Measurements from ENCODE around the gene DCTPP1. TPM values are rescaled to one million over a fixed set of nuclear protein-coding genes. Genes with fewer than 3 reads are reported as not detected.

The DCTPP1 gene
- total and polyA plus RNA-seq, 2 experiments from 2014 or later: 43.0 to 85.2 TPM

- peak in 1 of 2 donors; percentile 19 for DNase-seq (ENCODE audit: low read depth in 1 of 2, low spot score in 1 of 2)
- peaks cover 23% of the 10 kb centered on the region for H3K4me1 ChIP-seq (ENCODE audit: low read depth)
- H3K9me3 ChIP-seq (ENCODE audit: low read depth): no peaks in the 10 kb centered on the region
- no peaks in the 10 kb centered on the region for H3K36me3 ChIP-seq
- TF ChIP-seq, protein P1, sequence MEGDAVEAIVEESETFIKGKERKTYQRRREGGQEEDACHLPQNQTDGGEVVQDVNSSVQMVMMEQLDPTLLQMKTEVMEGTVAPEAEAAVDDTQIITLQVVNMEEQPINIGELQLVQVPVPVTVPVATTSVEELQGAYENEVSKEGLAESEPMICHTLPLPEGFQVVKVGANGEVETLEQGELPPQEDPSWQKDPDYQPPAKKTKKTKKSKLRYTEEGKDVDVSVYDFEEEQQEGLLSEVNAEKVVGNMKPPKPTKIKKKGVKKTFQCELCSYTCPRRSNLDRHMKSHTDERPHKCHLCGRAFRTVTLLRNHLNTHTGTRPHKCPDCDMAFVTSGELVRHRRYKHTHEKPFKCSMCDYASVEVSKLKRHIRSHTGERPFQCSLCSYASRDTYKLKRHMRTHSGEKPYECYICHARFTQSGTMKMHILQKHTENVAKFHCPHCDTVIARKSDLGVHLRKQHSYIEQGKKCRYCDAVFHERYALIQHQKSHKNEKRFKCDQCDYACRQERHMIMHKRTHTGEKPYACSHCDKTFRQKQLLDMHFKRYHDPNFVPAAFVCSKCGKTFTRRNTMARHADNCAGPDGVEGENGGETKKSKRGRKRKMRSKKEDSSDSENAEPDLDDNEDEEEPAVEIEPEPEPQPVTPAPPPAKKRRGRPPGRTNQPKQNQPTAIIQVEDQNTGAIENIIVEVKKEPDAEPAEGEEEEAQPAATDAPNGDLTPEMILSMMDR (IDR thresholded peaks at IDR 0.05; ENCODE audit: low read depth, low read length): no peak
- peak overlapping the region; percentile 95 for H3K4me3 ChIP-seq
- H3K27me3 ChIP-seq: no peaks in the 10 kb centered on the region
- peak overlapping the region; percentile 98 for H3K27ac ChIP-seq
Measured at GRCh38 chr16:30395992-30396585, 33.7 kb downstream of the DCTPP1 start.

- Histone ChIP-seq H3K4me3 (peak within 1 kb of the TSS; percentile 95), H3K27me3 (no peaks in the 10 kb centered on the region), H3K4me1 (ENCODE audit: low read depth) (peaks cover 21% of the 10 kb centered on the region), H3K9me3 (ENCODE audit: low read depth) (no peaks in the 10 kb centered on the region), H3K27ac (peak within 1 kb of the TSS; percentile 98), H3K36me3 (no peaks in the 10 kb centered on the region)
- TF ChIP-seq, protein P1 (IDR thresholded peaks at IDR 0.05; ENCODE audit: low read depth, low read length): no peak
- peak; percentile 94 to 97 for DNase-seq (ENCODE audit: low read depth in 1 of 2, low spot score in 1 of 2)
Measured at GRCh38 chr16:30395155-30395991, 34.5 kb downstream of the DCTPP1 start, which contains the start of gene ZNF48. Gene ZNF48 (plus strand): TSS chr16:30395420. CDS start chr16:30395795, 375 bp downstream.

DNA sequence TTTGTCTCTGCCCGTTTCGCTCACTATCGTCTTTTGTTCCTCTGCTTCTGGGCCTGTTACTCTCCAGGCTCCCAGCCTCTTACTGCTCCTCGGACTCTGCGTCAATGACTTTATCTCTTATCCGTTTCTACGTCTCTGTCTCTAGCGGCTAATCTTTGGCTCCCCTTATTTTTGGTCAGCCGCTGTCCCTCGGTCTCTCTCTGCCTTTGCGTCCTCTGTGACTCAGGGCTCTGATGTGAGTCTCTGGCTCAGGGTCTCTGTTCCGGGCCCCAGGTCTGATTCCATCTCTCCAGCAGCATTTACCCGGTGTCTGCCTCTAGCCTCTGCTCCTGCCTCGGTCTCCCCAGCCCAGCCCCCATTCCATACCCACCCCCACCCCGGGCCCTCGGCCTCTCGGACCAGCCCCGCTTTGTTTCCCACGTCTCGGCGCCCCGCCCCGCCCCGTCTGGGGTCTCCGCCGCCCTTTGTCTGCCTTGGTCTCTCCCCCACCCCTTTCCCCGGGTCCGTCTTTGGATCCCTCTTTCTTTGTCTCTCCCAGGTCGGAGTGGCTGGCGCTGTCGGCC lies 35.2 kb downstream of the DCTPP1 start:
- peaks cover 19% of the 10 kb centered on the region for H3K4me1 ChIP-seq (ENCODE audit: low read depth)
- H3K4me3 ChIP-seq: peak overlapping the region; percentile 95
- H3K9me3 ChIP-seq (ENCODE audit: low read depth): no peaks in the 10 kb centered on the region
- H3K27me3 ChIP-seq: no peaks in the 10 kb centered on the region
- no peaks in the 10 kb centered on the region for H3K36me3 ChIP-seq
- H3K27ac ChIP-seq: peak overlapping the region; percentile 98
- TF ChIP-seq, protein P1 (IDR thresholded peaks at IDR 0.05; ENCODE audit: low read depth, low read length): no peak
- DNase-seq (ENCODE audit: low read depth in 1 of 2, low spot score in 1 of 2): peak; percentile 35 to 64

- no peak for DNase-seq (ENCODE audit: low read depth in 1 of 2, low spot score in 1 of 2)
- no peak overlapping the region for H3K4me3 ChIP-seq
- H3K36me3 ChIP-seq: no peaks in the 10 kb centered on the region
- H3K27ac ChIP-seq: no peak overlapping the region
- TF ChIP-seq, protein P1 (IDR thresholded peaks at IDR 0.05; ENCODE audit: low read depth, low read length): no peak
- H3K9me3 ChIP-seq (ENCODE audit: low read depth): no peaks in the 10 kb centered on the region
- H3K4me1 ChIP-seq (ENCODE audit: low read depth): peaks cover 4% of the 10 kb centered on the region
- H3K27me3 ChIP-seq: no peaks in the 10 kb centered on the region
Measured at GRCh38 chr16:30383521-30383920, 46.3 kb downstream of the DCTPP1 start.

DNA sequence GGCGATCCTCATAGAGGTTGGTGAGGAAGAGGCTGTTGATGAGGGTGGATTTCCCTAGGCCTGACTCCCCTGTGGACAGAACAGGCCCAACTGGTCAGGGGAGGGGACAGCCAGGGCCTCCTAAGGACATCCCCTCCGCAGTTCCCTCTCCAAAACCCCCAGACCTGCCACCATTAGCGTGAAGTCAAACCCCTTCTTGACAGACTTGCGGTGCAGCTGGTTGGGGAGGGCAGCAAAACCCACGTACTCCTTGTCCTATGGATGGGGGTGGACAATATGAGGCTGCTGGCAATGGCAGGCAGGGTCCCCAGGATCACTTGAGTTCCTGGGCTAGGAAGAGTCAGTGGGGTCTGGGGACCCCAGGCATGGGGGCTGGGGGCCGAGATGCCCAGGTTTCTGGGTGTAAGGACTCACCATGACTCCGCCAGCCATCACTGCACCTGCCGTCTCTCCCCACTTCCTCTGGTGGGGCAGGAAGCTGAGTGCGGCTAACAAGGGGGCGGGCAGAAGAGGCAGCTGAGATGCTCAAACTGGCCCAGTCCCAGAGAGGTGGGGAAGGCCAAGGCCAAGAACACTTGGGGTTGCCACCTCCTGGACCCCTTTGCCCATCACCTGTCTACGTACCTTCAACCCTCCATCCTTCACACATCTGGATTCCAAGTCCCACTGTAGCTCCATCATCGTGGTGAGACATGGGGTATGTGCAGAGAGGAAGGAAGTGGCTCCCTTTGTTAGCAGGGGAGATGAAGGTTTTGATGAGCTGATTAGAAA lies 47.5 kb downstream of the DCTPP1 start, which contains the start of gene SEPTIN1:
TSS of gene SEPTIN1 (minus strand) at position 451 of the 771 bp plus-strand sequence. CDS start at position 432, 19 bp downstream.
- no peak for DNase-seq (ENCODE audit: low read depth in 1 of 2, low spot score in 1 of 2)
- peaks cover 7% of the 10 kb centered on the region for H3K4me1 ChIP-seq (ENCODE audit: low read depth)
- TF ChIP-seq, protein P1 (IDR thresholded peaks at IDR 0.05; ENCODE audit: low read depth, low read length): no peak
- H3K27ac ChIP-seq: peak within 1 kb of the TSS; percentile 70
- H3K36me3 ChIP-seq: no peaks in the 10 kb centered on the region
- no peak within 1 kb of the TSS for H3K4me3 ChIP-seq
- H3K9me3 ChIP-seq (ENCODE audit: low read depth): no peaks in the 10 kb centered on the region
- no peaks in the 10 kb centered on the region for H3K27me3 ChIP-seq

All from cardiac muscle cell (in vitro differentiated cells and primary cell).